PC-9 (cell line): Measurements from ENCODE around the gene TFAP2B. TPM values are rescaled to one million over a fixed set of nuclear protein-coding genes. Genes with fewer than 3 reads are reported as not detected.

ENCODE experiments used
- BruUV-seq: library from RNA; stranded (reverse); fragments of 400-500 nt; replicated peaks from 2 replicates; lab custom pipeline; 2021; lab: Mats Ljungman, UMichigan
- CTCF ChIA-PET: fragments of 300-600 bp; sonication (Branson Sonifier 250); formaldehyde crosslinking; loops from one replicate; lab custom pipeline; 2022; ENCODE audit warnings: antibody characterized with exemption; lab: Charles Lee
- POLR2A ChIA-PET: fragments of 300-600 bp; sonication (Branson Sonifier 250); formaldehyde crosslinking; loops from one replicate; lab custom pipeline; 2022; ENCODE audit warnings: antibody characterized with exemption; ENCODE audit not compliant: unreplicated experiment; lab: Charles Lee
- DNase-seq, 2 experiments: peaks; one replicate each; pipeline versions ENCODE4 v3.0.0 to v3.0.0-alpha.2; 2015 to 2022; ENCODE audit warnings: mixed read lengths in 1 of 2
- H2AFZ ChIP-seq: fragments of 200-600 bp; sonication (generic); 2 replicates; pipeline ENCODE4 v1.8.1; 2017; ENCODE audit warnings: antibody characterized with exemption
- H3F3A ChIP-seq: fragments of 200-600 bp; sonication (generic); 2 replicates; pipeline ENCODE4 v1.8.1; 2017; ENCODE audit warnings: antibody characterized with exemption, mild to moderate bottlenecking, low read depth; ENCODE audit not compliant: insufficient read depth
- H3K27ac ChIP-seq: fragments of 200-600 bp; sonication (generic); 2 replicates; pipeline ENCODE4 v1.6.1; 2016; ENCODE audit warnings: mixed run types
- H3K27me3 ChIP-seq: fragments of 200-600 bp; sonication (generic); 2 replicates; pipeline ENCODE4 v1.6.1; 2016; ENCODE audit warnings: low read depth, mixed run types; ENCODE audit not compliant: insufficient read depth
- H3K36me3 ChIP-seq: fragments of 200-600 bp; sonication (generic); 2 replicates; pipeline ENCODE4 v1.6.1; 2016; ENCODE audit warnings: low read depth, mixed run types
- H3K4me1 ChIP-seq: fragments of 200-600 bp; sonication (generic); replicated peaks from 2 replicates; pipeline ENCODE4 v1.6.1; 2016; ENCODE audit warnings: mixed run types; ENCODE audit not compliant: insufficient read depth
- H3K4me2 ChIP-seq: fragments of 200-600 bp; sonication (generic); 2 replicates; pipeline ENCODE4 v1.6.1; 2017; ENCODE audit warnings: mixed run types
- H3K4me3 ChIP-seq: fragments of 200-600 bp; sonication (generic); 2 replicates; pipeline ENCODE4 v1.6.1; 2016; ENCODE audit warnings: mixed run types
- H3K79me2 ChIP-seq: fragments of 200-600 bp; sonication (generic); 2 replicates; pipeline ENCODE4 v1.6.1; 2017; ENCODE audit warnings: low read depth, mixed run types
- H3K9me2 ChIP-seq: fragments of 200-600 bp; sonication (generic); 2 replicates; pipeline ENCODE4 v1.8.1; 2017; ENCODE audit warnings: mild to moderate bottlenecking; ENCODE audit not compliant: insufficient read depth
- H3K9me3 ChIP-seq: fragments of 200-600 bp; sonication (generic); 2 replicates; pipeline ENCODE4 v1.8.1; 2016; ENCODE audit warnings: low read depth; ENCODE audit not compliant: insufficient read depth
- H4K20me1 ChIP-seq: fragments of 200-600 bp; sonication (generic); 2 replicates; pipeline ENCODE4 v1.8.1; 2017; ENCODE audit not compliant: insufficient read depth
- EZH2 ChIP-seq: fragments of 200-600 bp; sonication (generic); IDR thresholded peaks from 2 replicates; pipeline ENCODE4 v1.8.0; 2017; ENCODE audit warnings: antibody characterized with exemption, low read depth
- intact Hi-C: fragments of 100-400 bp; cut with micrococcal nuclease; formaldehyde crosslinking; loops from one replicate; pipeline ENCODE4 v1.10.0; 2022; ENCODE audit not compliant: unreplicated experiment
- total RNA-seq: library from RNA; stranded (reverse); gene quantifications from 2 replicates; pipeline ENCODE4 v1.2.3, GENCODE V29; 2021
- TF ChIP-seq, protein P1 (sequence below): fragments of 200-600 bp; sonication (generic); conservative IDR thresholded peaks from 2 replicates; pipeline ENCODE4 v1.6.1; 2017; ENCODE audit warnings: mixed run types, antibody characterized with exemption, mild to moderate bottlenecking, moderate library complexity

The TFAP2B gene
- total RNA-seq, 1 experiment from 2014 or later, result not detected

DNA sequence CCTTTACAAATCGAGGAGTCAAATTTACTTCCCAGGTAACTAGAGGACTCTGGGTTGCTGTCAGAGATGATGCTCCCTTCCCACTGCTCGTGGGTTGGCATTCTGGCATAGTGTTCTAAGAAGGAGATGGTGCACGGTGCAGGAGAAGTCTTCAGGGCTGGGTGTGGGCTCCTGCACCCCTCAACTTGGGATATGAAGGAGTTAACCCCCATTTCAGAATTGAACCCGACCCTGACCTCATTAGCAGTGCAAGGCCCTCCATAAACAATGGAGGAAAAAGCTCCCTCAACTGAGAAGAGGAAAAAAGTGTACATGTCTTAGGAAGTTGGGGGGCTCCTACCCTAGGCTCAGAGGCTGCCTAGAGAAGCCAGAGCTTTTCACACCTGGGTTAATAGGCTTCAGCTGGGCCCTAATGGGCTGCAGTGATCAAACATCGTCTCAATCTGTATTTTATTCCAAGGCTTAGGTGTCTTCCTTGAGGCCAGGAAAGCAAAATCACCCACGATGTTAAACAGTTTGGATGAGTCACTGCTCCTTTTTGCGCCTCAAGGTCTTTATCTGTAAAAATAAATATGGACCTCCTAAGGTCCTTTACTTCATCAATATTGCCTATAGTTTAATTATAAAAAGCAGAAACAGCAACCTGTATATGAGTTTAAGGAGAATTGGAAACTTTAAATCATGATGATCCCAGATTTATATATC lies 29.4 kb downstream of the TFAP2B start:
- no peaks in the 10 kb centered on the region for H3K79me2 ChIP-seq
- H2AFZ ChIP-seq, result no peak overlapping the region
- no peak for TF ChIP-seq EZH2
- TF ChIP-seq, protein P1, sequence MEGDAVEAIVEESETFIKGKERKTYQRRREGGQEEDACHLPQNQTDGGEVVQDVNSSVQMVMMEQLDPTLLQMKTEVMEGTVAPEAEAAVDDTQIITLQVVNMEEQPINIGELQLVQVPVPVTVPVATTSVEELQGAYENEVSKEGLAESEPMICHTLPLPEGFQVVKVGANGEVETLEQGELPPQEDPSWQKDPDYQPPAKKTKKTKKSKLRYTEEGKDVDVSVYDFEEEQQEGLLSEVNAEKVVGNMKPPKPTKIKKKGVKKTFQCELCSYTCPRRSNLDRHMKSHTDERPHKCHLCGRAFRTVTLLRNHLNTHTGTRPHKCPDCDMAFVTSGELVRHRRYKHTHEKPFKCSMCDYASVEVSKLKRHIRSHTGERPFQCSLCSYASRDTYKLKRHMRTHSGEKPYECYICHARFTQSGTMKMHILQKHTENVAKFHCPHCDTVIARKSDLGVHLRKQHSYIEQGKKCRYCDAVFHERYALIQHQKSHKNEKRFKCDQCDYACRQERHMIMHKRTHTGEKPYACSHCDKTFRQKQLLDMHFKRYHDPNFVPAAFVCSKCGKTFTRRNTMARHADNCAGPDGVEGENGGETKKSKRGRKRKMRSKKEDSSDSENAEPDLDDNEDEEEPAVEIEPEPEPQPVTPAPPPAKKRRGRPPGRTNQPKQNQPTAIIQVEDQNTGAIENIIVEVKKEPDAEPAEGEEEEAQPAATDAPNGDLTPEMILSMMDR, result no peak
- no peaks in the 10 kb centered on the region for H3K36me3 ChIP-seq
- H3K27me3 ChIP-seq, result peaks cover 34% of the 10 kb centered on the region
- H3F3A ChIP-seq, result no peaks in the 10 kb centered on the region
- H3K27ac ChIP-seq, result no peak overlapping the region
- ChIA-PET POLR2A (no interaction called here), CTCF (no interaction called here)
- H3K9me3 ChIP-seq, result no peaks in the 10 kb centered on the region
- DNase-seq, result no peak
- no peak overlapping the region for H3K4me3 ChIP-seq
- no TSS peak for BruUV-seq
- H3K9me2 ChIP-seq, result no peaks in the 10 kb centered on the region
- no peaks in the 10 kb centered on the region for H3K4me1 ChIP-seq
- intact Hi-C loops, result no loop called here
- H4K20me1 ChIP-seq, result no peaks in the 10 kb centered on the region
- no peak overlapping the region for H3K4me2 ChIP-seq

GRCh38 chr6:50848989-50849795 lies 30.5 kb downstream of the TFAP2B start:
- DNase-seq, result no peak
- BruUV-seq, result no TSS peak
- Histone ChIP-seq H4K20me1 (no peaks in the 10 kb centered on the region), H3F3A (no peaks in the 10 kb centered on the region), H3K4me2 (no peak overlapping the region), H3K9me2 (no peaks in the 10 kb centered on the region), H3K9me3 (no peaks in the 10 kb centered on the region), H3K4me1 (no peaks in the 10 kb centered on the region), H3K79me2 (no peaks in the 10 kb centered on the region), H3K27me3 (peaks cover 32% of the 10 kb centered on the region), H2AFZ (no peak overlapping the region), H3K36me3 (no peaks in the 10 kb centered on the region), H3K4me3 (no peak overlapping the region), H3K27ac (no peak overlapping the region)
- ChIA-PET CTCF (no interaction called here), POLR2A (no interaction called here)
- intact Hi-C loops, result no loop called here
- TF ChIP-seq, protein P1, result no peak
- TF ChIP-seq EZH2, result no peak

GRCh38 chr6:50849796-50850180 lies 31.1 kb downstream of the TFAP2B start:
- peaks cover 26% of the 10 kb centered on the region for H3K27me3 ChIP-seq
- H3K9me3 ChIP-seq, result no peaks in the 10 kb centered on the region
- H3K36me3 ChIP-seq, result no peaks in the 10 kb centered on the region
- H3K4me2 ChIP-seq, result no peak overlapping the region
- DNase-seq, result no peak
- ChIA-PET POLR2A (no interaction called here), CTCF (no interaction called here)
- intact Hi-C loops, result no loop called here
- no peaks in the 10 kb centered on the region for H3K9me2 ChIP-seq
- no peaks in the 10 kb centered on the region for H3K79me2 ChIP-seq
- H4K20me1 ChIP-seq, result no peaks in the 10 kb centered on the region
- no peak overlapping the region for H3K27ac ChIP-seq
- H3K4me1 ChIP-seq, result no peaks in the 10 kb centered on the region
- TF ChIP-seq, protein P1, result no peak
- no peak for TF ChIP-seq EZH2
- no TSS peak for BruUV-seq
- H2AFZ ChIP-seq, result no peak overlapping the region
- no peak overlapping the region for H3K4me3 ChIP-seq
- no peaks in the 10 kb centered on the region for H3F3A ChIP-seq
